Thyroid gland (tissue), 4 donors: ENCODE results near the gene EPB41L5. TPM values are rescaled to one million over a fixed set of nuclear protein-coding genes. Genes with fewer than 3 reads are reported as not detected.

Experiments
- DNase-seq, 2 donors: peaks; one replicate each; pipeline ENCODE4 v3.0.0-alpha.2; 2019
- H3K27ac ChIP-seq, 3 donors: fragments of 200-600 bp; sonication (generic); 1 replicate in 2 of 3; 2 replicates in 1 of 3; pipeline ENCODE4 v1.5.1; 2016 to 2019; ENCODE audit warnings: mild to moderate bottlenecking in 1 of 3, moderate library complexity in 1 of 3
- H3K27me3 ChIP-seq: fragments of 200-600 bp; sonication (generic); one replicate; pipeline ENCODE4 v1.5.1; 2019
- H3K36me3 ChIP-seq, 2 donors: fragments of 200-600 bp; sonication (generic); one replicate each; pipeline ENCODE4 v1.5.1; 2016 to 2019
- H3K4me1 ChIP-seq, 2 donors: fragments of 200-600 bp; sonication (generic); one replicate each; pipeline ENCODE4 v1.5.1; 2017 to 2019
- H3K4me3 ChIP-seq, 3 donors: fragments of 200-600 bp; sonication (generic); replicated peaks in 1 of 3; 1 replicate in 2 of 3; 2 replicates in 1 of 3; pipeline ENCODE4 v1.5.1; 2016; ENCODE audit warnings: mild to moderate bottlenecking in 1 of 3
- H3K9me3 ChIP-seq: fragments of 200-600 bp; sonication (generic); one replicate; pipeline ENCODE4 v1.5.1; 2017
- POLR2A ChIP-seq, 2 donors: fragments of 450-650 bp; IDR thresholded peaks; one replicate each; pipeline ENCODE4 v1.6.1; 2017; ENCODE audit warnings: antibody characterized with exemption in 2 of 2, mild to moderate bottlenecking in 2 of 2, moderate library complexity in 1 of 2
- WGBS, 2 donors: methylation state at CpG; one replicate each; pipeline ENCODE4 v1.1.5; 2017; 5-methylcytosine and 5-hydroxymethylcytosine counted together
- intact Hi-C: fragments of 100-400 bp; cut with DNase I; formaldehyde crosslinking; loops from one replicate; pipeline ENCODE4 v1.15.1; 2023
- total RNA-seq, 4 donors: library from RNA; depleted of rRNA; stranded (reverse); fragments of >200 nt; gene quantifications; one replicate each; pipeline ENCODE4 v1.2.3, GENCODE V29; 2016
- TF ChIP-seq, protein P1 (sequence below), 6 experiments: fragments of 200-600 bp in 3 of 6; fragments of 450-650 bp in 3 of 6; sonication (generic) in 3 of 6; IDR thresholded peaks; one replicate each; pipeline ENCODE4 v1.5.1; 2016 to 2019; ENCODE audit warnings: antibody characterized with exemption in 6 of 6, mild to moderate bottlenecking in 2 of 6, inconsistent platforms in 1 of 6, moderate library complexity in 1 of 6

Gene EPB41L5
- total RNA-seq, 4 donors from 2014 or later, result 82.2 to 126 (median 116) TPM

GRCh38 chr2:120001471-120001870 is 11.4 kb upstream of the EPB41L5 start:
- DNase-seq, result no peak
- no peak overlapping the region for H3K27ac ChIP-seq
- intact Hi-C loops, result no loop called here
- whole genome bisulfite sequencing, 2 donors, result 84 to 90% methylated on average over 1 of the region's 1 CpG
- no peaks in the 10 kb centered on the region for H3K27me3 ChIP-seq
- no peak for TF ChIP-seq POLR2A (IDR thresholded peaks at IDR 0.05)
- TF ChIP-seq, protein P1, sequence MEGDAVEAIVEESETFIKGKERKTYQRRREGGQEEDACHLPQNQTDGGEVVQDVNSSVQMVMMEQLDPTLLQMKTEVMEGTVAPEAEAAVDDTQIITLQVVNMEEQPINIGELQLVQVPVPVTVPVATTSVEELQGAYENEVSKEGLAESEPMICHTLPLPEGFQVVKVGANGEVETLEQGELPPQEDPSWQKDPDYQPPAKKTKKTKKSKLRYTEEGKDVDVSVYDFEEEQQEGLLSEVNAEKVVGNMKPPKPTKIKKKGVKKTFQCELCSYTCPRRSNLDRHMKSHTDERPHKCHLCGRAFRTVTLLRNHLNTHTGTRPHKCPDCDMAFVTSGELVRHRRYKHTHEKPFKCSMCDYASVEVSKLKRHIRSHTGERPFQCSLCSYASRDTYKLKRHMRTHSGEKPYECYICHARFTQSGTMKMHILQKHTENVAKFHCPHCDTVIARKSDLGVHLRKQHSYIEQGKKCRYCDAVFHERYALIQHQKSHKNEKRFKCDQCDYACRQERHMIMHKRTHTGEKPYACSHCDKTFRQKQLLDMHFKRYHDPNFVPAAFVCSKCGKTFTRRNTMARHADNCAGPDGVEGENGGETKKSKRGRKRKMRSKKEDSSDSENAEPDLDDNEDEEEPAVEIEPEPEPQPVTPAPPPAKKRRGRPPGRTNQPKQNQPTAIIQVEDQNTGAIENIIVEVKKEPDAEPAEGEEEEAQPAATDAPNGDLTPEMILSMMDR (IDR thresholded peaks at IDR 0.05), result no peak
- H3K36me3 ChIP-seq, result no peaks in the 10 kb centered on the region
- H3K4me1 ChIP-seq, result no peaks in the 10 kb centered on the region
- H3K4me3 ChIP-seq, result no peak overlapping the region
- H3K9me3 ChIP-seq, result no peaks in the 10 kb centered on the region

DNA sequence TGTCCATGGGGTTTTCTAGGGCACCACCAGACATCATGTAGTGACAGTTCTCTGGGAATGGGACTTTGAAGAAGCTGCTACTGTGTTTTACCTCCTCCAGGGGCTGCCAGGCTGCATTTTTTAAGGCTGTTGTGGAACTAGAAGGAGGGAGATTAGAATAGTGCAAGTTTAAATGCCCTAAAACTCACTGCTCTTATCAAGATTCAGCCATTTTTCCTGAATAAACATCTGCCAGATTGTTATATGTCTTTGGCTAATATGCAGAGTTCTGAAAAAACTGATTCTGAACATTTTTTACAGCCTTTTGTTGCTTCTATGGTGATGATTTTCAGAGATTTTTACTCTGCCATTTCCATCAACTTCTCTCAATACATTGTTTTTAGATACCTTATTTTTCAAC is 8.6 kb upstream of the EPB41L5 start:
- H3K27ac ChIP-seq, result no peak overlapping the region
- H3K27me3 ChIP-seq, result no peaks in the 10 kb centered on the region
- no peaks in the 10 kb centered on the region for H3K36me3 ChIP-seq
- H3K9me3 ChIP-seq, result no peaks in the 10 kb centered on the region
- intact Hi-C loops, result no loop called here
- no peak for DNase-seq
- no peak for TF ChIP-seq POLR2A (IDR thresholded peaks at IDR 0.05)
- TF ChIP-seq, protein P1 (IDR thresholded peaks at IDR 0.05), result no peak
- H3K4me1 ChIP-seq, result peaks cover 0 to 7% of the 10 kb centered on the region in 2 donors
- H3K4me3 ChIP-seq, result no peak overlapping the region

GRCh38 chr2:120005834-120006521 is 6.9 kb upstream of the EPB41L5 start:
- no peak for TF ChIP-seq POLR2A (IDR thresholded peaks at IDR 0.05)
- TF ChIP-seq, protein P1 (IDR thresholded peaks at IDR 0.05), result no peak
- WGBS, 2 donors, result 94 to 98% methylated on average over 11 of the region's 11 CpGs
- no peak overlapping the region for H3K4me3 ChIP-seq

DNA sequence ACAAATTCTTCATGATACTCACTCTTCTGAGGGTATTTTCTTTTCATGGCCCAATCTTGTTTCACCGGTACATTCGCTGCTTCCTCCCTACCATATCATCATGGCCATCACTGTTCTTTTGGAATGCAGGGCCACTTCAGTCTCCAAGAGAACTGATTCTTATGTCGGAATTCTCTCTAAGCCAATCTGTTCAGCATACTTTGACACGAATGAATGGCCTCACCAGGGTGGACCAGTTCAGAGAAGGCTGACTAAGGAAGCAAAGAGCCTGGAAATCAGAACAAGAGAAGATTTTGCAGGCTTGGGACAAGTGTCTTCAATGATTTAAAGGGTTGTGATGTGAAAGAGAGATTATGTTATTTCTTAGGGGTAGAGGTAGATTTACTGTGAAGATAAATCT is 5.0 kb upstream of the EPB41L5 start:
- peak; percentile 70 to 71 for DNase-seq
- Histone ChIP-seq H3K36me3 (no peaks in the 10 kb centered on the region), H3K27me3 (no peaks in the 10 kb centered on the region), H3K27ac (peak overlapping the region; percentile 25 to 54 (median 51)), H3K4me1 (peaks cover 6 to 14% of the 10 kb centered on the region in 2 donors), H3K9me3 (no peaks in the 10 kb centered on the region), H3K4me3 (no peak overlapping the region)
- intact Hi-C loops, result no loop called here
- 42 to 43% methylated on average over 4 of the region's 4 CpGs for WGBS, 2 donors
- TF ChIP-seq, protein P1 (IDR thresholded peaks at IDR 0.05), result no peak
- no peak for TF ChIP-seq POLR2A (IDR thresholded peaks at IDR 0.05)

More at GRCh38 chr2:120005834-120006521, 6.9 kb upstream of the EPB41L5 start:
- intact Hi-C loops, result no loop called here
- H3K9me3 ChIP-seq, result no peaks in the 10 kb centered on the region
- H3K36me3 ChIP-seq, result no peaks in the 10 kb centered on the region
- DNase-seq, result no peak
- H3K27me3 ChIP-seq, result no peaks in the 10 kb centered on the region
- no peak overlapping the region for H3K27ac ChIP-seq
- H3K4me1 ChIP-seq, result peaks cover 0 to 7% of the 10 kb centered on the region in 2 donors

- TF ChIP-seq POLR2A (IDR thresholded peaks at IDR 0.05), result no peak
- TF ChIP-seq, protein P1 (IDR thresholded peaks at IDR 0.05), result no peak
- Histone ChIP-seq H3K4me1 (peaks cover 10 to 15% of the 10 kb centered on the region in 2 donors), H3K4me3 (peak overlapping the region in 2 of 3 donors; percentile 24 to 93), H3K27me3 (no peaks in the 10 kb centered on the region), H3K9me3 (no peaks in the 10 kb centered on the region), H3K36me3 (no peaks in the 10 kb centered on the region), H3K27ac (peak overlapping the region in 2 of 3 donors; percentile 89 to 97)
- intact Hi-C loops, result no loop called here
- 32 to 34% methylated on average over 8 of the region's 8 CpGs for WGBS, 2 donors
- DNase-seq, result no peak
Observed at GRCh38 chr2:120012363-120012762, 514 bp upstream of the EPB41L5 start.
